ENCODE data around the gene CBX4.

GRCh38 chr17:79797492-79798298, 41.5 kb downstream of the CBX4 start:
- TF ChIP-seq EZH2phosphoT487 (IDR thresholded peaks at IDR 0.05) (no peak), CTCF (IDR thresholded peaks at IDR 0.05) (no peak), EZH2 (IDR thresholded peaks at IDR 0.05) (no peak)
